CD4-positive, alpha-beta T cell treated with Interleukin-4 for 4 hours (primary cell): ENCODE data around the gene ZFAND6.

Experiments
- DNase-seq: peaks from one replicate; pipeline ENCODE4 v3.0.0-alpha.2; 2020

Gene ZFAND6

DNA sequence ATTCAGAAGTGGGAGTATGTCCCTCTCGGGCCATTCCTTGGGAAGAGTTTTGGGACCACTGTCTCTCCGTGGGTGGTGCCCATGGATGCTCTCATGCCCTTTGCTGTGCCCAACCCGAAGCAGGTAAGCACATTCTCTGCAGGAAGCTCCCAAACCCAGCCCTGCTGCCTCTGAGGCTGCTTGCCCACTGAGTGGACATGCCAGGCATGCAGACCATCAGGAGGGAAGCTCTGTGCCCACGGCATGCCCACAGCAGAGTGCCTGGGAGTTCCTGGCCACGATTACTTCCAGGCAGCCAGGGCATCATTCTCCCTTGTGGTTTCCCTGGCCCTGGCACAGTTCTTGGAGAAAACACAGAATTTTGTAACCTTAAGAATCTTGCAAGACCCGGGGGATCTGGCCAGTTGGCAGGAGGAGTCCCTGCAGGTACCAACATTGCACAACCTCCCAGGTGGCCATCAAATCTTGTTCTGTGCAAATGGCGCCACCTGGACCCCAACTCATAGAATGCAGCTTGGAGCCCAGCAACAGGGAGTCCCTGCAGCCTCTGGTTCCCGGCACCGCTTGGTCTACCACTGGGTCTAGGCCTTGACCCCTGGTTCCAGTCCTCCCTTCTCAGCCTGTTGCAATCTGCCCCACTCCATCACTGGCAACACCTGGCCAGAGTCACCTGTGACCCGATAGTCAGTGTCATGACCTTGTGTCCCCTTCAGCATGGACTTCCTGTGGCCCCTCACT lies 113.7 kb downstream of the ZFAND6 start:
- peak; percentile 57 for DNase-seq

DNA sequence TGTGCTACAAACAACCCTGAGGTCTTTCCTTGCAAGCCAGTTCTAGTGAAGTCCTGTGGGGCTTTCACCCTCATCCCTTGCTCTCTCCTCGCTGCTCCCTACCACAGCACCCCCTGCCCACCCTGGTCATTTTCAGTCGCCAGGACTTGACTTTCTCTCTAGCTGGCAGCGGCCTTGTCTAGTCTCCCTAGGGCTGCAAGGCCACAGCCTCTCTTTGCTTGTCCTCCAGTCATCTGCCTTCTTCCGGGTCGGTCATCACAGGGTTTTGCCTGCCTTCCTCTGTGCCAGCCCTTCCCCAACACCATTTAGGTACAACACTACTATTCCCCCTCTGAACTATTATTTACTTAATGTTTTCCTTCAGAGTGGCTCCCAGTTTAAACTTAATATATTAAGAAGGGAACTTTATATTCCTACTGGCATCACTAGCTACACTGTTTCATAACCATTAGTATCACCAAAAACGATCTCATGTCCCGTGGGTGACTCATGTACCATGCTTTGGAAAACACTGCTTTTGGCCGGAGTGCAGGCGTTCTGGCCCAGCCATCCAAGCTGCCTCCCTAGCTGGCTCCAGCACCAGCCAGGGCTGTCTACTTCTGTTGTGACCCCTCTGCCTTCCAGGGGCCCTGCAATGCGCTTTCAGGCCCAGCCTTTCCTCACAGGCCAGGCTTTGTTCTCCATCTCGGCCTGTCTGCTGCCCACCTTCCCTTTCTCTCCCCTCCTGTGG lies 114.7 kb downstream of the ZFAND6 start:
- no peak for DNase-seq

DNA sequence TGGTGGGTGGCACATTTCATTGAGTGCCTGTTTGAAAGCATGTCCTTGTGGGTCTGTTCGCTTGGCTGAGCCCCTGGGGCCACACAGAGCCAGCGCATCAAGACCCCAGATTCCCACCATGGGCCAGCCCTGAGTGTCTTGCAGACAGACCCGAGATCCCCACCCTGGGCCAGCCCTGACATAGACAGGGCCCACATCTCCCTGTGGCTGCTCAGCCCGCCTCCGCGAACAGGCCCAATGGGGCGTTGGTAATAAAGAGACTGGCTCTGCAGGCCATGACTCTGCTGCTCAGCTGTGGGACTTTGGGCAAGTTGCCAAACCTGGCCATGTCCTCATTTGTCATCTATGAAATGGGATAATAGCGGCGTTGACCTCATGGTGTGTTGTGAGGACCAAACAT lies 116.0 kb downstream of the ZFAND6 start:
- no peak for DNase-seq

GRCh38 chr15:80176443-80176842 lies 117.0 kb downstream of the ZFAND6 start:
- no peak for DNase-seq

DNA sequence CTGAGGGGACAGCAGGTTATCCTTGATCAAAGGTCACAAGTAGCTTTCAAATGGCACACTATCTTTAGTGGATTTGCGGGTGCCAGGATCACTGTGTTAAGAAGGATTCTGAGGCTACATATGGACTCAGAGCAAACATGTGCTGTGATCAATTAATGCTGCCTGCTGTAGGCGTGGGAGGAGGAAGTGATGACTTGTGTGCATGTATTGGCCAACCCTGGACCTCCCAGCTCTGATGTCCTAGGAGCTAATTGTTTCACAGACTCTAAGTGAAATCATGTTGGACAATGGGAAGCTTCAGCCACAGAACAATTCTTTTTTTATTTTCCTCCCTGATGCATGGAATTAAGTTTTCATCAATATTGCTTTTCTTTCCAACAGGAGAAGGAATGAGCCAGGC lies 117.7 kb downstream of the ZFAND6 start:
- DNase-seq, result no peak

DNA sequence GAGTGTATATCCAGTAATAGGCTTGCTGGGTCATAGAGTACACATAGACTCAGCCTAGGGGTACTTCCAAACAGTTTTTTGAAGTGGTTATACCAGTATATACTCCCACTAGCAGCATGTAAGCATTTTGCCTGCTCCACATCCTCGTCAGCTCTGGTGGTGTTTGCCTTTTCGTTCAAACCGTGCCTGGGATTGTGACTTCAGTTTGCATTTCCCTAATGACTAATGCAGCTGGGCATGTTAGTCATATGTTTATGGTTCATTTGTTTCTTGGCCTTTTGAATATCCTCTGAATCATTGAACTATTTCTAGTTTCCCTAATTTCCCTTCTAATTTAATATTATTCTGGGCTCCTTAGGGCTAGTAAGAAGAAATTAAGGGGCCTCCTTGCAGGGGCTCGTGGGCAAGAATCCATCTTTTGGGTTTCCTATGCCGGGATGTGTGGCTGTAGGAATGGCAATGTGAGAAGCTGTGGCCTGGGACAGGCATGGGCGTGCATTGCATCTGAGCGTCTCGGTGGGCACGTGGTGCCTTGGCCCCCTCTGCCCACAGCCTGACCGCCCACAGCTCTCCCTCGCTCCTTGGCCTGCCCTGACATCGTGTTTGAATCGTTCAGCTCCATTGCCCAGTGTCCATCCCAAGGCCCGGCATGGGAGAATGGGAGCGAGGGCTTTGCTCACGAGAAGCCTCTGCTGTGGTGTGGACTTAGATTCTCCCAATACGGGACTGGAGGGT lies 119.7 kb downstream of the ZFAND6 start:
- DNase-seq, result no peak

- DNase-seq, result no peak
Observed at GRCh38 chr15:80179935-80180334, 120.5 kb downstream of the ZFAND6 start.

DNA sequence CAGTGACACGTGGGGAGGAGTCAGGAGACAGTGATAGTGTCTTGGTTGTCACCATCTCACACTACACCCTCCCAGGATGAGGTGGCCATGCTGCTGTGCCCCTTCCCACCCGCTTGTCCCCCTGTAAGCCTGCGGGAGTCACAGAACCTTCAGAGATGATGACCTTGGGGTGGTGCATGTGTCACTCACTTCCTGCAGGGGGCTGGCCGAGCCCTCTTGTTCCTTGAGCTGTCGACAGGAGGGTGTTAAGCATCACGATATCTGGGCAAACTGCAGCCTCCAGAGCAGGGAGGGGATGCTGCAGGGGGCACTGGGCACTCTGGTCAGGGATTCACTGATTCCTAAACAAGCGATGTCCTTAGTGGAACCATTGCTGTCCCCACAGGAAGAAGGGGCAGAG lies 121.0 kb downstream of the ZFAND6 start:
- DNase-seq, result no peak

DNA sequence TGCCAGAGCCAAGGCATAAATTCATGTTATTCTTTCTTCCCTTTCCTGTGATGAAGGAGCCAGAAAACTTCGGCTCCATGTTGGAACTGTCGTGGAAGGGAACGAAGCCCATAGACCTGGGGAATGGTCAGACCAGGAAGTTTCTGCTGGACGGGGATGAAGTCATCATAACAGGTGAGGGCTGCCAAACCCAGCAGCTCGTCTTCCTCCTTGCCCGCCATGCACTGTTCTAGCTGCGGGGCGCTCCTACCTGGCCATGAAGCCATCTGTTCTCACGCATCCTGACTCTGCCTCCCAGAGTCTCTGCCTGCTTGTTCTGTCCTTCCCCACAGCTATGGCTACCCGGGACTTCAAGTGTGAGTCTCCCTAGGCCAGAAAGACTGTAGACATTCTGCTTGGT lies 121.5 kb downstream of the ZFAND6 start:
- no peak for DNase-seq

DNA sequence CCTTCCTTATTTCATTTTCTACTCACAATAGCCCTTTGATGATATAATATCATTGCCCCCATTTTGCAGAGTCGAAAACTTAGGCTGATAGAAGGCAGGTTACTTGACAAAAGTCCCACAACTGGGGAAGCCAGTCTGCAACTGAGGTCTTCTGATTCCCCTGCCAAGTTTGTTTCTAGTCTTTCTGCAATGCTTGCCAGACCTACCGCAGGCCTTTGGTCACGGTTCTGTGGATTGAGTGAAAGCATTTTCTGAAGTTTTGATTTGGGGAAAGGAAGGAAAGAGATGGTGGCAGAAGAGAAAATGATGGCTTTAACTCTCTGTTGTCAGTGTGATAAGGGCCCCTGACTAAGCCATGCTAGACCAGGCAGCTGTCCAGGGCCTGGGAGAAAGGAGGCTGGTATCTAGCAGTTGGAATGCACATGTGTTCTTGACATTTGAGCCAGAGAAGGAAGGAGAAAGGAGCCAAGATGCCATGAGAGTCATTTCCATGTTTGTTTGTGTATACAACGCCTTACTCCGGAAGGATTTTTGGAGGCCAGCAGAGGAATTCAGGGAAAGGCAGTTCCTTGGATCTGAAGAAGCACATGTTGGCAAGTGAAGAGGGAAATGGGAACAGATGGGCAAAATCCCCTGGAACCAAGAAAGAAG lies 123.3 kb downstream of the ZFAND6 start:
- DNase-seq, result no peak

DNA sequence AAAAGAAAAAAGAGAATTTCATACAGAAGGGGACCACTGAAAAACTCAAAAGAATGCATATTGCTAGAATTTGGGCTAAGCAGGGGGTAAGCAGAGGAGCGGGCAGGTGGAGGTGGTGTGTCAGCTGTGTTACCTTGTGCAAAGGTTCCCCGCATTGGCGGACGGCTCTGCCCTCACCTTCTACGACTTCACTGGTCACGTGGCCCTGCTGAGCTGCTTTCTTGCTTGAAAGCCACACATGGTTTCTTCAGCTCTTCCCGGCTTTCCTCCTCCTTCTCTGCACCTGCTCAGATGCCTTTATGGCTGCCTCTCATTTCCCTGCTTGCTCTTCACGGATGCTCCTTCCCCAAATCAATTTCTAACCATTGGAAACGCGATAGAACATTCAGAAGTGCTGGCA lies 123.8 kb downstream of the ZFAND6 start:
- no peak for DNase-seq

GRCh38 chr15:80183886-80184285 lies 124.4 kb downstream of the ZFAND6 start:
- DNase-seq, result no peak

DNA sequence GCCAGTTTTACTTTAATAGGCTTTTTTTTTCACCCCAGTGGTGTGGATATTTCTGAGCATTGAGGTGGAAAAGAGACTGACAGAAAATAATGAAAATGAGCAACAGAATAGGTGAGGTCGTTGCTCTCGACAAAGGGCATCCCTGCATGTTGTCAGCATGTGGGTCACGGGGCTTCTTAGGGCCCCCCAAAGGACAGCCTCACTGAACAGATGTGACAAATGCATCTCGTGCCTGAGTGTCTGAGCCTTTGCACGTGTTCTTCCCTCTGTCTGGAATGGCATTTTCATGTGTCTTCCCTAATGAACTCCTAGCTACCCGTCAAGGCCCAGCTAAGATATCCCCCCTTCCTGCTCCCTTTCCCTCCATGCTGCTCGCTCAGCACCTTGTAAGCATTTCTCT lies 125.1 kb downstream of the ZFAND6 start:
- no peak for DNase-seq

GRCh38 chr15:80185152-80185551 lies 125.7 kb downstream of the ZFAND6 start:
- no peak for DNase-seq

DNA sequence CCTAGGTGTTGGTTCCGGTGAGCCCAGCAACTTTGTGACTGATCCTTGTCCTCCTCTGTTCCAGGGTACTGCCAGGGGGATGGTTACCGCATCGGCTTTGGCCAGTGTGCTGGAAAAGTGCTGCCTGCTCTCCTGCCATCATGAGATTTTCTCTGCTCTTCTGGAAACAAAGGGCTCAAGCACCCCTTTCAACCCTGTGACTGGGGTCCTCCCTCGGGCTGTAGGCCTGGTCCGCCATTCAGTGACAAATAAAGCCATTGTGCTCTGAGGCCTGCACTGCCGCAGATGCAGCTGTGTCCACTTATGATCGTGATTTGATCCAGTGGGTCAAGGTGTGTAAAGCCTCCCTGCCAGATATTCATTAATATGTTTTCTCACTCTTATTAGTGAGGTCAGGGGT lies 126.6 kb downstream of the ZFAND6 start:
- DNase-seq, result no peak

GRCh38 chr15:80186597-80186996 lies 127.1 kb downstream of the ZFAND6 start:
- DNase-seq, result no peak
